HG03571 (cell line): Measurements from ENCODE around the gene POLR2E.
"Not testable (repeated sequence)": the region's sequence is repeated elsewhere in the genome, so short reads cannot be mapped to it uniquely, and the experiment has no call there.

Experiments used
- ATAC-seq: cut with Tn5 transposase; IDR thresholded peaks from one replicate; pipeline ENCODE4 v1.9.1; 2021; ENCODE audit not compliant: unreplicated experiment

Gene POLR2E

GRCh38 chr19:1094978-1095701 is at the start of gene POLR2E:
POLR2E (minus strand) TSS chr19:1095375; CDS start chr19:1095315, 60 bp downstream.
- ATAC-seq = peak; percentile 73

- no peak for ATAC-seq
Measured at GRCh38 chr19:1144741-1145140, 49.6 kb upstream of the POLR2E start.

DNA sequence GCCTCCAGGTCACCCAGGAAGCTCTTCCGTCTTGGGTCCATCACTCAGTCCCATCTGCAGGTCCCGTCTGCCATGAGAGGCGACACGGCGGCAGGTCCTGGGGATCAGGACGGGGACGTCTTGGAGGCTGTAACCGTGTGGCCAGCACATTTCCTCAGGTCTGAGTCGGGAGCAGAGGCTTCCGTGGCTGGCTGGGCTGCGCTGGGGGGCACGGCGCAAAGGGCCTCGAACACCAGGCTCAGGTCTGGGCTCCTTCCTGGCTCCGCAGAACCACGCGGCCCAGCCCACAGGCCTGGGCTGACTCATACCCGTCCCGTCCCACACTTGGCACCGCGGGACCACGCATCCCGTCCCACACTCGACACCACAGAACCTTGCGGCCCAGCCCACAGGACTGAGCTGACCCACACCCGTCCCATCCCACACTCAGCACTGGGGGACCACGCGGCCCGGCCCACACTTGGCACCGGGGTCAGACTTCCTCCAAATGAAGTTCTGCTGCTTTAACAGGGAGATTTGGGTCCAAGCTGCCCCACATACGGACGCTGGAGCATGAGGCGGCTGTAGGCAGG is 48.7 kb upstream of the POLR2E start:
- no peak for ATAC-seq

DNA sequence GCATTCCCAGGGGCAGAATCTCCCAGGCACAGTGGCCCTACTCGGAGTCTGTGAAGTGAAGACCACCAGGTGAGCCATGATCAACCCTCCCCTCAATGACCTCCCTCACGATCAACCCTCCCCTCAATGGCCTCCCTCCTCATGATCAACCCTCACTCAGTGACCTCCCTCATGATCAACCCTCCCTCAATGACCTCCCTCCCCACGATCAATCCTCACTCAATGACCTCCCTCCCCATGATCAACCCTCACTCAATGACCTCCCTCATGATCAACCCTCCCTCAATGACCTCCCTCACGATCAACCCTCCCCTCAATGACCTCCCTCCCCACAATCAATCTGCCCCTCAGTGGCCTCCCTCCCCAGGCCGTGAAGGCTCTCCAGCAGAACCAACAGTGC is 46.8 kb upstream of the POLR2E start:
- no peak for ATAC-seq

DNA sequence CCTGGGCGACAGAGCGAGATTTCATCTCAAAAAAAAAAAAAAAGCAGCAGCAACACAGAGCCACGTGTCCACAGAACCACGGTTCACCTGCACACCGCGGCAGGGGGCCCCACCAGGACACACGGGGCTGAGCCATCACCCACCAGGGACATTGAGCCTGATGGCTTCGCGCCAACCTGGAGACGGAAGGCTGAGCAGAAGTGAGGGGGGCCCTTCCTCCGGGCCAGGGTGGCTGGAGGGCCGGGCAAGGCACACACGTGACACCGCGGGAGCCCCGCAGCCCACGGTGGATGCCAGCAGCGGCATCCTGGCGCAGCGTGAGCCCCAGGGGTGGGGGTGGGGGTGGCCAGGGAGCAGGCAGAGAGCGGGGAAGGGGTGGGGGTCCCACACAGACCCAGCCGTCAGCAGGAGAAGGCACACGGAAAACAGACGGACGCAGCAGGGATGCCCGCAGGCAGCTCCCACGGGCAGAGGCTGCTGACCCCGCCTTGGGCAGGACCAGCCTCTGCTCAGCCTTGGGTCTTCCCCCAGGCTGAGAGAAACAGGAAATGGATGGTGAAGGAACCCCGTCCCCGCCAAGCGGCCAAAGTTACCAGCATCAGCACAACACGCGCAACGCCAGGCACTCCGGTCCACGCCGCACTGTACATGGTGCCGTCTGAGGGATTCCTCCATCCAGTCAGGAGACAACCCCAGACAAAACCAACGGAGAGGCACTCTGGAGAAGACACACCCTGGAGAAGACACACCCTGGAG is 45.3 kb upstream of the POLR2E start:
- no peak for ATAC-seq

- no peak for ATAC-seq
Measured at GRCh38 chr19:1139126-1139525, 44.0 kb upstream of the POLR2E start.

GRCh38 chr19:1138121-1138520 is 42.9 kb upstream of the POLR2E start:
- ATAC-seq = no peak

- ATAC-seq = no peak
Measured at GRCh38 chr19:1136621-1137317, 41.6 kb upstream of the POLR2E start.

GRCh38 chr19:1136201-1136600 is 41.0 kb upstream of the POLR2E start:
- ATAC-seq = no peak

GRCh38 chr19:1135454-1135853 is 40.3 kb upstream of the POLR2E start:
- no peak for ATAC-seq

GRCh38 chr19:1134431-1134830 is 39.3 kb upstream of the POLR2E start:
- no peak for ATAC-seq

DNA sequence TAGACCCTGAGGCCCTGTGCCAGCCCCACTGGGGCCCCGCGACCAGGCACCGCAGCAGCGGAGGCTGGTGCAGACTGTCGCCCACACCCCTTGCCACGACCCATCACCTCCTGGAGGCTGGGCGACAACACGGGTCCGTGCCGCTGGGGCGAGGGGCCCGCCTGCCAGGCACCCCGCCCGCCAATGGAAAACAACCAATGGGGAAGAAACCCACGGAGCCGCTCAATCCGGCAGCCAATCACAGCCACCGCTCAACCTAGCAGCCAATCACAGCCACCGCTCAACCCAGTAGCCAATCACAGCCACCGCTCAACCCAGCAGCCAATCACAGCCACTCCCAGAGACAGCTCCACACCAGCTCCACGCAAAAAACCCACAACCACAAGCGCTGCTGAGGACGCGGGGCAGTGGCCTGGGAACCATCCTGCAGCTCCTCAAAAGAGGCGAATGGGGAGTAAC is 38.3 kb upstream of the POLR2E start:
- peak; percentile 39 for ATAC-seq

DNA sequence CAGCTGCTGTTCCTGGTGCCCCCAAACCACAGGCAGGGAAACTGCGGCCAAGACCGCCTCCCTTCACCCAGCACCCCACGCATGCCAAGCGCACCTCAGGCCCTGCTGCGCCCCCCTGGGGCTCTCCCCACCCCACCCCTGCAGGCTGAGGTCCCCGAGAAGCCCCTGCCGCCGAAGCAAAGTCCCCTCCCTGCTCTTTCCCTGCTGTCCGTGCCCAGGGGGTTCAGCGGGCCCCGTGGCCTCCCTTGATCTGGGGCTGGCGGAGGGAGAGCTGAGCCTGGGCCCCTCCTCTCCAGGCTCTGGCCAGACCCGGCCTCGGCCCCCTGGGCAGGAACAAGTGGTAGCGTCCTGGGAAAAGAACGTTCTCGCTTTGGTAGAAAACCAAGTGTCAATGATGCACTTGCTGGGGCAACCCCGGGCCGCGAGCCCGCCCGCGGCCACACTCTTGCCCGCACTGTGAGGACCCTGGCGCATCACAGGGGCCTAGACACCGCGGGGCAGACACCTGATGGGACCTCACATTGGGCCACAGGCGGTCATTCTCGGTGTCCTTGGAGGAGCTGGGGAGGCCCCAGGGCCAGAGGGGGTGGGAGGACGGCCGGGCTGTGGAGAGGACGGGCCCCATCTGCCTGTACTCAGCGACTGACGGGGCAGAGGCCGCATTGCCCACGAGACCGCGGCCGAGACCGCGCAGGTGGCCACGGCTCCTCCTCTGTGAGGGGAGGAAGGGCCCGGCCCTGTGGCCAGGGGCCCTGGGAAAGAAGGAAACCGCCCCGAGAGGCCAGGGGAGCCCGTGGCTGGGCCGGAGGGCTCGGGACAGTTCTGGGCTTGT is 37.6 kb upstream of the POLR2E start:
- ATAC-seq = peak; percentile 10

DNA sequence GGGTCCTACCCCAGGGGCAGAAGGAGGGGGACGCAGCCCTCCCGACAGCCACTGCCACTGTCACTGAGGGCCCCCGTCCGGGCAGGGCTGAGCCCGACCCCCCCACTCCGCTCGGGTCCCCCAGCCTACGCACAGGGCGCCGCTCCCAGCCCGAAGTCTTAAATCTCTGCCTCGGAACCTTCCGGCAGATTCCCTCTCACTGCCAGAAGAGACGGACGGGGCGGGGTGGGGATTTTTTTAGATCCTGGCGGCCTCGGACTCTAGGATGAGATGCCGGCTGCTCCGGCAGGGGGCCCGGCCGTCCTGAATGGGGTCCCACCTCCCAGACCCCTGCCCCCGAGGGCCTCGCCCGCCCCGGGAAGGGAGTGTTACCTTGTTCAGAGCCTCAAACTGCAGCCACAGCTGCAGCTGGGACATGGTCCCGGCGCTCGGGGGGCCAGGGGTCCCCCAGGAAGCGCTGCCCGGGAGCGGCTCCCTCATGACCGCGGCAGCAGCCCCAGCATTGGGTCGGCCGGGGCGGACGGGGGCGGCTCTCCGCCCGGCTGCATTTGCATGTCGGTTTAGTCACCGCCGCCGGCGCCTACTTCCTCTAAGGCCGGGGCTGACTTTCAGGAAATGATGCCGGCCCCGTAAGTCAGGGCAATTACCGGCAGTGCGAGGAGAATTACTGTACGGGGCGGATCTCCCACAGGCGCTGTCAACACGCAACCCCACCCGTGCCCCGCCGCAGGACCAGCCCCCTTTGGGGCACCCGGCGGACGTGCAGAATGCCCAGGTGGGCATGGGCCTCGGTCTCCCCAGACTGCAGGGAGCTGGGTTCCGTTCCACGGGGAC is 36.8 kb upstream of the POLR2E start:
- peak; percentile 43 for ATAC-seq

- no peak for ATAC-seq
Measured at GRCh38 chr19:1130771-1131717, 35.9 kb upstream of the POLR2E start.

DNA sequence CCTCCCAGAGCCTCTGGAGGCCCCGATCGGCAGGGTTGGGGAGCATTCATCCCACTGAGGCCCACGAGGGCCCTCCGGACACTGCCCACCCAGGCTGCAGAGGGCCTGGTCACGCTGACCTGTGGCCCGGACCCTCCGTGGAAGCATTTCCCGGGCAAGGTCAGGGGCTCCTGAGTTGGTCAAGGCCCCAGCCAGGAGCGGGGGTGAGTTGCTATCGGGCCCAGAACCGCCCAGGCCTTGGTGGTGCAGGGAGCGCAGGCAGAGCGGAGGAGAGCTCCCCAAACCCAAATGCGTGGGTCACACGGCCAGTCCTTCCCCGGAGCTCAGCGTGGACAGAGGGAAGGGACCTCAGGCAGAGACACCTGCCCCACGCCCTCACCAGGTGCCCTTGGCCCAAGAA is 34.4 kb upstream of the POLR2E start:
- no peak for ATAC-seq

DNA sequence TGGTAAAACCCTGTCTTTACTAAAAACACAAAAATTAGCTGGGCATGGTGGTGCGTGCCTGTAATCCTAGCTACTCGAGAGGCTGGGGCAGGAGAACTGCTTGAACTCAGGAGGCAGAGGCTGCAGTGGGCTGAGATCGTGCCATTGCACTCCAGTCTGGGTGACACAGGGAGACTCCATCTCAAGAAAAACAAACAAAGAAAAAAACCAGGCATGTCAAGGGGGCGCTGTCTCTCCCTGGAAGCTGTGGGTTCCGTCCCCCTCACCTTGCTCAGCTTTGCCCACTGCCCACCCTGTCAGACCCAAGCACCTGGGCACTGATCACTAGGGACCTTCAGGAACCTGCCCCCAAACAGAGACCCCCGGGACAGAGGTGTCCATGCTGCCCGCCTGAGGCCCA is 33.9 kb upstream of the POLR2E start:
- ATAC-seq = not testable (repeated sequence)

GRCh38 chr19:1128106-1128505 is 32.9 kb upstream of the POLR2E start:
- ATAC-seq = no peak
